Measurements from ENCODE around the gene ABCE1.

GRCh38 chr4:145178740-145179280 is 80.7 kb downstream of the ABCE1 start:
- TF ChIP-seq FOXA1 (IDR thresholded peaks at IDR 0.05) (no peak), ARNT (IDR thresholded peaks at IDR 0.05) (no peak), LEF1 (IDR thresholded peaks at IDR 0.05; ENCODE audit: borderline replicate concordance) (no peak), CTBP1 (IDR thresholded peaks at IDR 0.05; ENCODE audit: borderline replicate concordance) (no peak), SUZ12 (IDR thresholded peaks at IDR 0.05) (no peak), BHLHE40 (IDR thresholded peaks at IDR 0.05; ENCODE audit: borderline replicate concordance) (no peak), PKNOX1 (IDR thresholded peaks at IDR 0.05) (no peak), ELF4 (IDR thresholded peaks at IDR 0.05) (no peak), FOXK2 (IDR thresholded peaks at IDR 0.05) (no peak), SP1 (IDR thresholded peaks at IDR 0.05) (no peak), ZNF384 (IDR thresholded peaks at IDR 0.05) (no peak), TARDBP (IDR thresholded peaks at IDR 0.05) (no peak)
